Endodermal cell (in vitro differentiated cells): ENCODE measurements around the gene SDHA. TPM values are rescaled to one million over a fixed set of nuclear protein-coding genes. Genes with fewer than 3 reads are reported as not detected.
"Not testable (repeated sequence)": the region's sequence is repeated elsewhere in the genome, so short reads cannot be mapped to it uniquely, and the experiment has no call there.

ENCODE experiments used
- DNase-seq: peaks from one replicate; pipeline ENCODE4 v3.0.0-alpha.2; 2017
- H3K27ac ChIP-seq: 2 replicates; pipeline ENCODE4 v1.5.1; 2013; ENCODE audit warnings: mild to moderate bottlenecking, low read depth, low read length, moderate library complexity
- H3K27me3 ChIP-seq: 2 replicates; pipeline ENCODE4 v1.6.1; 2013; ENCODE audit warnings: mild to moderate bottlenecking, low read length, moderate library complexity; ENCODE audit not compliant: insufficient read depth, control insufficient read depth, poor library complexity, severe bottlenecking
- H3K36me3 ChIP-seq: 2 replicates; pipeline ENCODE4 v1.7.0; 2013; ENCODE audit warnings: mild to moderate bottlenecking, low read length, moderate library complexity; ENCODE audit not compliant: control insufficient read depth, insufficient read depth
- H3K4me1 ChIP-seq: one replicate; pipeline ENCODE4 v1.7.0; 2013; ENCODE audit warnings: low read length; ENCODE audit not compliant: control insufficient read depth, insufficient read depth
- H3K4me3 ChIP-seq: 2 replicates; pipeline ENCODE4 v1.5.1; 2013; ENCODE audit warnings: mild to moderate bottlenecking, low read length, moderate library complexity
- H3K9ac ChIP-seq: 2 replicates; pipeline ENCODE4 v1.6.1; 2013; ENCODE audit warnings: mild to moderate bottlenecking, low read length, moderate library complexity; ENCODE audit not compliant: poor library complexity, severe bottlenecking; ENCODE audit errors: extremely low read depth
- H3K9me3 ChIP-seq: 2 replicates; pipeline ENCODE4 v1.6.1; 2013; ENCODE audit warnings: mild to moderate bottlenecking, low read length, moderate library complexity; ENCODE audit not compliant: control insufficient read depth
- H3K27ac Mint-ChIP-seq: 2 replicates; pipeline ENCODE4 v1.8.0; 2020; ENCODE audit warnings: mixed read lengths
- H3K27me3 Mint-ChIP-seq: 2 replicates; pipeline ENCODE4 v1.8.0; 2021; ENCODE audit warnings: mild to moderate bottlenecking, mixed read lengths; ENCODE audit not compliant: insufficient read depth
- H3K36me3 Mint-ChIP-seq: 2 replicates; pipeline ENCODE4 v1.8.0; 2020; ENCODE audit warnings: low read depth, mixed read lengths
- H3K4me1 Mint-ChIP-seq: 2 replicates; pipeline ENCODE4 v1.8.0; 2020; ENCODE audit warnings: mixed read lengths
- H3K4me3 Mint-ChIP-seq: 2 replicates; pipeline ENCODE4 v1.8.0; 2020; ENCODE audit warnings: mild to moderate bottlenecking, moderate library complexity, mixed read lengths
- H3K9me3 Mint-ChIP-seq: 2 replicates; pipeline ENCODE4 v1.8.0; 2020; ENCODE audit warnings: mild to moderate bottlenecking, mixed read lengths
- WGBS, 2 experiments: methylation state at CpG; one replicate each; pipeline versions ENCODE4 v1.1.5 to v1.1.7; 2013; ENCODE audit warnings: missing lambda C conversion rate in 2 of 2, mixed read lengths in 1 of 2; ENCODE audit not compliant: insufficient coverage in 1 of 2, insufficient read length in 1 of 2; 5-methylcytosine and 5-hydroxymethylcytosine counted together
- total RNA-seq, 2 donors: library from RNA; stranded (reverse); fragmentation: NEBNext Ultra II Directional in 1 of 2; extraction: Animal tissue kit (Norgen Biotek cat#: 25700) in 1 of 2; gene quantifications; 2 replicates in 1 of 2; 3 replicates in 1 of 2; pipeline ENCODE4 v1.2.1, GENCODE V29; 2021
- TF ChIP-seq, protein P1 (sequence below): fragments of 200-600 bp; sonication (generic); conservative IDR thresholded peaks from 2 replicates; pipeline ENCODE4 v1.5.0; 2021; ENCODE audit warnings: antibody characterized with exemption, mild to moderate bottlenecking

Gene SDHA
- total RNA-seq, 2 donors from 2014 or later: 61.6 to 73.1 TPM

DNA sequence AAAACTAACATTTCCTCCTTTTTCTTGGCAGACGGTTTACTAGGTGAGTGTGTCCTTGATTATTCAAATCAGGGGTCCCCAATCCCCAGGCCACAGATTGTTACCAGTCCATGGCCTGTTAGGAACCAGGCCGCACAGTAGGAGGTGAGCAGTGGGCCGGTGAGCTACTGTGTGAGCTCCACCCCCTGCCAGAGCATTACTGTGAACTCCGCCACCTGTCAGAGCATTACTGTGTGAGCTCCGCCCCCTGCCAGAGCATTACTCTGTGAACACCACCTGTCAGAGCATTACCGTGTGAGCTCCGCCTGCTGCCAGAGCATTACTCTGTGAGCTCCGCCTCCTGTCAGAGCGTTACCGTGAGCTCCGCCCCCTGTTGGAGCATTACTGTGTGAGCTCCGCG is 39.0 kb downstream of the SDHA start:
- Mint-ChIP-seq H3K4me3 (no peak overlapping the region), H3K9me3 (peaks cover 22% of the 10 kb centered on the region), H3K4me1 (no peaks in the 10 kb centered on the region), H3K27me3 (no peaks in the 10 kb centered on the region), H3K27ac (no peak overlapping the region), H3K36me3 (peaks cover 56% of the 10 kb centered on the region)
- no peaks in the 10 kb centered on the region for H3K27me3 ChIP-seq
- H3K36me3 ChIP-seq: peaks cover 31% of the 10 kb centered on the region
- H3K4me3 ChIP-seq: no peak overlapping the region
- no peak for DNase-seq
- 81 to 86% methylated on average over 4 to 11 of the region's 13 CpGs for WGBS, 2 experiments
- no peaks in the 10 kb centered on the region for H3K4me1 ChIP-seq
- TF ChIP-seq, protein P1, sequence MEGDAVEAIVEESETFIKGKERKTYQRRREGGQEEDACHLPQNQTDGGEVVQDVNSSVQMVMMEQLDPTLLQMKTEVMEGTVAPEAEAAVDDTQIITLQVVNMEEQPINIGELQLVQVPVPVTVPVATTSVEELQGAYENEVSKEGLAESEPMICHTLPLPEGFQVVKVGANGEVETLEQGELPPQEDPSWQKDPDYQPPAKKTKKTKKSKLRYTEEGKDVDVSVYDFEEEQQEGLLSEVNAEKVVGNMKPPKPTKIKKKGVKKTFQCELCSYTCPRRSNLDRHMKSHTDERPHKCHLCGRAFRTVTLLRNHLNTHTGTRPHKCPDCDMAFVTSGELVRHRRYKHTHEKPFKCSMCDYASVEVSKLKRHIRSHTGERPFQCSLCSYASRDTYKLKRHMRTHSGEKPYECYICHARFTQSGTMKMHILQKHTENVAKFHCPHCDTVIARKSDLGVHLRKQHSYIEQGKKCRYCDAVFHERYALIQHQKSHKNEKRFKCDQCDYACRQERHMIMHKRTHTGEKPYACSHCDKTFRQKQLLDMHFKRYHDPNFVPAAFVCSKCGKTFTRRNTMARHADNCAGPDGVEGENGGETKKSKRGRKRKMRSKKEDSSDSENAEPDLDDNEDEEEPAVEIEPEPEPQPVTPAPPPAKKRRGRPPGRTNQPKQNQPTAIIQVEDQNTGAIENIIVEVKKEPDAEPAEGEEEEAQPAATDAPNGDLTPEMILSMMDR: no peak
- peaks cover 15% of the 10 kb centered on the region for H3K9me3 ChIP-seq
- no peak overlapping the region for H3K27ac ChIP-seq
- H3K9ac ChIP-seq: no peak overlapping the region

DNA sequence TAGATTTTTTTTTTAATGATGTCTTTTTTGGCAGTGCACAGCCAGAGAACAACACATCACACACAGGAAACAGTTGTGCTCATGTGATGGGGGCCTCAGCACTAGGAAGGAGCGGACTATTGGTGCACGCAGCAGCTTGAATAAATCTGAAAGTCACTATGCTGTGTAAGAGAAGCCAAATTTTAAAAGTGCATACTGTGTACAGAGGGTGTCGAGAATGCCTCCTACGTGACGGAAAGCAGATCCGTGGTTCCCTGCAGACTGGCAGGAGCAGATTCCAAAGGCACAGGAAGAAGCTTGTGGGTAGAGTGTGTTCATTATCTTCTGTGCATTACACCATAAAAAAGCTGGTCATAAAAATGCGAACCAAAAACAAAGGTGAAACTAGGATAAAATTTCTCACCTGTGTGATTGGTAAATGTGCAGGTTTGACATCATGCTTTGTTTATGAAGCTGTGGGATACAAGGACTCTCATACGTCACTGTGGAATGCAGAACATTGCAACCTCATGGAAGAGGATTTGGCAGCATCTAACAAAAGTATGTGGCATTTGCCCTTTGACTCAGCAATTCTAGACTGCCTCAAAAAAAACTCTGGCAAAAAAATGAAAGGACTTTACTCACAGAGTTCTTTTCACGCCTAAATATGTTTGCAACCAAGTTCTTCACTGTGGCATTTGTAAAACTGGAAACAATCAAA is 45.3 kb downstream of the SDHA start:
- not testable (repeated sequence) for H3K9ac ChIP-seq, H3K27me3 ChIP-seq, H3K4me3 Mint-ChIP-seq, H3K27ac ChIP-seq, H3K27me3 Mint-ChIP-seq, H3K4me3 ChIP-seq, H3K4me1 ChIP-seq, H3K27ac Mint-ChIP-seq, DNase-seq, H3K4me1 Mint-ChIP-seq, H3K9me3 ChIP-seq
- WGBS, 2 experiments: 96 to 97% methylated on average over 5 to 9 of the region's 9 CpGs
- H3K36me3 ChIP-seq: peaks cover 15% of the 10 kb centered on the region
- H3K9me3 Mint-ChIP-seq: peaks cover 12% of the 10 kb centered on the region
- H3K36me3 Mint-ChIP-seq: peaks cover 26% of the 10 kb centered on the region

DNA sequence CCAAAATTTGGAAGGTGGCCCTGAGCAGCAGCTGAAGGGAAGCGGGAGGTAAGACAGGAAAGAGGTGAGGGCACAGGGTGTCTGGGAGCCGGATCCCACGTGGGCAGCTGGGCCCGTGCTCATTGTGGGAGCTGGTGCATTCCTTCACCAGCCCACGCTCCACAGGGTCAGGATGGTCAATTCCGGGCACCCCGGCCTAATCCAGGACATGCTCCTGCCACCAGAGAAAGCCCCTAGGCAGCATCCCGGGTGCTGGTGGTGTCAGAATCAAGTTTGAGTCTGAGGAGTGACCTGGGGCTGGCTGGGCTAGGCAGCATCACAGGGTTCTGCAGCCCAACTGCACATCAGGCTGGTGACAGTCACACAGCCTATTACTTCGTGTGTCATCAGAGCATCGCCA is 46.2 kb downstream of the SDHA start:
- TF ChIP-seq, protein P1: no peak
- Mint-ChIP-seq H3K27me3 (no peaks in the 10 kb centered on the region), H3K27ac (no peak overlapping the region), H3K4me3 (no peak overlapping the region), H3K4me1 (no peaks in the 10 kb centered on the region), H3K36me3 (peaks cover 22% of the 10 kb centered on the region), H3K9me3 (peaks cover 8% of the 10 kb centered on the region)
- peaks cover 15% of the 10 kb centered on the region for H3K36me3 ChIP-seq
- 78 to 100% methylated on average over 2 to 10 of the region's 10 CpGs for WGBS, 2 experiments
- H3K9ac ChIP-seq: no peak overlapping the region
- DNase-seq: no peak
- no peak overlapping the region for H3K4me3 ChIP-seq
- no peaks in the 10 kb centered on the region for H3K9me3 ChIP-seq
- H3K27ac ChIP-seq: no peak overlapping the region
- no peaks in the 10 kb centered on the region for H3K4me1 ChIP-seq
- no peaks in the 10 kb centered on the region for H3K27me3 ChIP-seq

DNA sequence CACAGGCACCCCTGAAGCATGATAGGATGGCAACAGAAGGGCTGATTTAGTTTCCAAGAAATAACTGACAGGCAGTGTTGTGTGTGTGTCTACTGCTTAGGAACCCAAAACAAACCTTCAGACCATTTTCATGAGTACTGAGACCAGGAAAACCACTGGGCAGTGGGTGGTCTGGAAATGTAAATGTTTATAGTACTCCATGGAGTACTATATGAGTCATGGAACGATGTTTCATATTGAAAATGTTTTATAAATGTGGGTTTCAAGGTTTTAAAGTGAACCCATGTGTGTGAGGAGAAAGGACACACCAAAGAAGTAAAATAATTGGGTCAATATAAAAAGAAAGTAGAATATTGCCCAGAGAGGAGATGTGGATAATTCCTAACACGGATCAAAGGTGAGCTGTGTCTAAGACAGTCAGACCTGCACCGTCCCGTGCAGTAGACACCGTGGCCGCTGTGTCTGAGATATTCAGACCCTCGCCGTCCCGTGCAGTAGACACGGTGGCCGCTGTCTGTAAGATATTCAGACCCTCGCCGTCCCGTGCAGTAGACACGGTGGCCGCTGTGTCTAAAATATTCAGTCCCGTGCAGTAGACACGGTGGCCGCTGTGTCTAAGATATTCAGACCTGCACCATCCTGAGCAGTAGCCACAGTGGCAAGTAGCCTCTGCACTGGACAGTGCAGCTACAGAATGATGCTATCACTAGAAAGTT is 48.3 kb downstream of the SDHA start:
- H3K4me1 ChIP-seq, H3K9ac ChIP-seq, H3K27ac ChIP-seq, H3K4me1 Mint-ChIP-seq, H3K4me3 ChIP-seq, H3K9me3 Mint-ChIP-seq, H3K27me3 Mint-ChIP-seq, H3K4me3 Mint-ChIP-seq, H3K9me3 ChIP-seq, H3K27me3 ChIP-seq, H3K27ac Mint-ChIP-seq, DNase-seq: not testable (repeated sequence)
- H3K36me3 Mint-ChIP-seq: peaks cover 22% of the 10 kb centered on the region
- peaks cover 15% of the 10 kb centered on the region for H3K36me3 ChIP-seq
- 80 to 81% methylated on average over 17 to 19 of the region's 19 CpGs for WGBS, 2 experiments
